Aorta (tissue), 5 donors: ENCODE results near the gene EHD3. TPM values are rescaled to one million over a fixed set of nuclear protein-coding genes. Genes with fewer than 3 reads are reported as not detected.

Experiments
- ATAC-seq: fragments of 200-7000 bp; cut with Tn5 transposase; one replicate; pipeline ENCODE4 v1.9.1; 2022; ENCODE audit warnings: moderate library complexity; ENCODE audit not compliant: low FRiP score
- DNase-seq, 2 donors: peaks; one replicate each; pipeline ENCODE4 v3.0.0-alpha.2; 2020
- H3K27ac ChIP-seq, 2 donors: one replicate each; pipeline ENCODE4 v1.5.1; 2013; ENCODE audit warnings: low read length in 2 of 2, mild to moderate bottlenecking in 2 of 2, moderate library complexity in 2 of 2, control low read depth in 1 of 2, inconsistent platforms in 1 of 2, low read depth in 1 of 2
- H3K27me3 ChIP-seq, 2 donors: one replicate each; pipeline ENCODE4 v1.6.1; 2013; ENCODE audit warnings: control low read depth in 1 of 2, low read length in 1 of 2, mild to moderate bottlenecking in 1 of 2, moderate library complexity in 1 of 2; ENCODE audit not compliant: insufficient read depth in 2 of 2, control insufficient read depth in 1 of 2
- H3K36me3 ChIP-seq, 2 donors: one replicate each; pipeline ENCODE4 v1.6.1; 2013; ENCODE audit warnings: control low read depth in 1 of 2, low read length in 1 of 2, mild to moderate bottlenecking in 1 of 2; ENCODE audit not compliant: insufficient read depth in 2 of 2, control insufficient read depth in 1 of 2
- H3K4me1 ChIP-seq, 2 donors: one replicate each; pipeline ENCODE4 v1.6.1; 2013; ENCODE audit warnings: low read length in 2 of 2, control low read depth in 1 of 2, mild to moderate bottlenecking in 1 of 2, moderate library complexity in 1 of 2; ENCODE audit not compliant: insufficient read depth in 2 of 2, control insufficient read depth in 1 of 2
- H3K4me3 ChIP-seq, 2 donors: one replicate each; pipeline ENCODE4 v1.5.1; 2013; ENCODE audit warnings: low read length in 2 of 2, control low read depth in 1 of 2, mild to moderate bottlenecking in 1 of 2
- H3K9me3 ChIP-seq: one replicate; pipeline ENCODE4 v1.6.1; 2013; ENCODE audit warnings: mild to moderate bottlenecking, low read length; ENCODE audit not compliant: control insufficient read depth
- WGBS, 2 donors: extraction: QIAGEN DNeasy Blood & Tissue Kit; methylation state at CpG; one replicate each; pipeline ENCODE4 v1.1.7; 2013; 5-methylcytosine and 5-hydroxymethylcytosine counted together
- intact Hi-C, 2 donors: fragments of 100-400 bp; cut with DNase I; formaldehyde crosslinking; loops; one replicate each; pipeline versions ENCODE4 v1.14.2 to v1.15.0; 2022
- polyA plus RNA-seq, 2 donors: library from polyadenylated mRNA; stranded (reverse); fragments of 200-250 nt; gene quantifications; one replicate each; pipeline ENCODE4 v1.2.3, GENCODE V29; 2013
- total RNA-seq, 2 donors: library from RNA; stranded (reverse); fragmentation: NEBNext Ultra II Directional; extraction: Animal tissue kit (Norgen Biotek cat#: 25700); gene quantifications; one replicate each; pipeline ENCODE4 v1.2.1, GENCODE V29; 2021
- donor health status: healthy with polysubstance abuse.
- donor health status: Bipolar disorder and iron deficiency.
- donor health status: DM: no; HTN: no; CAD: no.
- donor health status: DM: no; HTN: no; CAD: no.
- donor health status: DM: yes; HTN: yes; CAD: no.

Gene EHD3
- total and polyA plus RNA-seq, 4 donors = 14.0 to 28.8 (median 18.1) TPM

- ATAC-seq = no peak
- WGBS, 2 donors = 65 to 76% methylated on average over 5 of the region's 5 CpGs
- Histone ChIP-seq H3K4me1 (no peaks in the 10 kb centered on the region), H3K9me3 (no peaks in the 10 kb centered on the region), H3K4me3 (no peak overlapping the region), H3K27me3 (no peaks in the 10 kb centered on the region), H3K27ac (no peak overlapping the region), H3K36me3 (no peaks in the 10 kb centered on the region)
- intact Hi-C loops = no loop called here
- DNase-seq = no peak
Observed at GRCh38 chr2:31216734-31217133, 17.2 kb upstream of the EHD3 start.

GRCh38 chr2:31217465-31218200 lies 16.3 kb upstream of the EHD3 start, which contains the start of gene CAPN14:
TSS of gene CAPN14 (minus strand) at chr2:31217515. CDS start at chr2:31205447, 12,068 bp downstream.
- Histone ChIP-seq H3K4me3 (no peak within 1 kb of the TSS), H3K27me3 (no peaks in the 10 kb centered on the region), H3K9me3 (no peaks in the 10 kb centered on the region), H3K36me3 (no peaks in the 10 kb centered on the region), H3K4me1 (no peaks in the 10 kb centered on the region), H3K27ac (no peak within 1 kb of the TSS)
- ATAC-seq (no peak), DNase-seq (no peak)
- intact Hi-C loops = no loop called here
- 76 to 89% methylated on average over 6 of the region's 6 CpGs for WGBS, 2 donors

- ATAC-seq = no peak
- Histone ChIP-seq H3K27ac (no peak overlapping the region), H3K4me1 (no peaks in the 10 kb centered on the region), H3K4me3 (no peak overlapping the region), H3K27me3 (no peaks in the 10 kb centered on the region), H3K9me3 (no peaks in the 10 kb centered on the region), H3K36me3 (no peaks in the 10 kb centered on the region)
- intact Hi-C loops = no loop called here
- no peak for DNase-seq
- 57 to 61% methylated on average over 11 of the region's 11 CpGs for WGBS, 2 donors
Observed at GRCh38 chr2:31219131-31219969, 14.6 kb upstream of the EHD3 start.

DNA sequence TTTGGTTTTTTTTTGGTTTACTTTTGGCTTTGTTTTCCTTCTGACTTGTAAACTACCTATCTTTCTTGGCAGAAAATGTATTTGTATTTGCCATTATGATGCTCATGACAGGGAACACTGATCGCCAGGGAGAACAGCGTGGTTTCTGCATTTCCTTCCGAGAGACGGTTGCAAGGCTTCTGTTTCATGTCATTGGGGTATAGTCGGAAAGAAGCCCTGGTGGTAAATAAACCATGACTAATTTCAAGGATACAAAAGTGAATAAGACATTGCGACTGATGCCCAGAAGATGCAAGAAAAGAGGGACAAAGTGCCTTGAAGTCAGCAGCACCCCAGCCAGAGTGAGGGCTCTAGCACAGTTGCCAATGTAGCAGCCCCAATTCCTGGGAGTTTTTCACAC lies 12.4 kb upstream of the EHD3 start:
- WGBS, 2 donors = 80 to 84% methylated on average over 6 of the region's 6 CpGs
- H3K36me3 ChIP-seq = no peaks in the 10 kb centered on the region
- intact Hi-C loops = no loop called here
- H3K27me3 ChIP-seq = no peaks in the 10 kb centered on the region
- no peak overlapping the region for H3K4me3 ChIP-seq
- H3K4me1 ChIP-seq = no peaks in the 10 kb centered on the region
- H3K9me3 ChIP-seq = no peaks in the 10 kb centered on the region
- DNase-seq (no peak), ATAC-seq (no peak)
- no peak overlapping the region for H3K27ac ChIP-seq

GRCh38 chr2:31222071-31222470 lies 11.9 kb upstream of the EHD3 start:
- WGBS, 2 donors = 89% methylated on average over 4 of the region's 4 CpGs
- Histone ChIP-seq H3K27me3 (no peaks in the 10 kb centered on the region), H3K9me3 (no peaks in the 10 kb centered on the region), H3K27ac (no peak overlapping the region), H3K36me3 (no peaks in the 10 kb centered on the region), H3K4me3 (no peak overlapping the region), H3K4me1 (no peaks in the 10 kb centered on the region)
- DNase-seq (no peak), ATAC-seq (no peak)
- intact Hi-C loops = no loop called here

DNA sequence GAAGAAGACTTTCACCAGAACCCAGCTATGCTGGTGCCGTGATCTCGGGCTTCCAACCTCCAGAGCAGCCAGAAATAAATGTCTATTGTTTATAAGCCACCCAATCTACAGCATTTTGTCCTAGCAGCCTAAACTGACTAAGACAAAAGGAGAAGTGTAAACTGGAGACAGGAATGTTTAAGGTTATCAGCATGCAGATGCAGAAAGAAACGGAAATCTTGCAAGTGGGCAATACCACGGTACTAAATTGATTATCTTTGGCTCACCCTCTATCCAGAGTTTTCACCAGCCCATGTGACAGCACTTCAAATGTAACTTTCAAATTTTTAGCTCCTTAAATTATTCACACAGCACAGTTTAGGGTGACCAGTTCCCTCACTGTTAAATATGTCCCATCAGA lies 10.9 kb upstream of the EHD3 start:
- Histone ChIP-seq H3K27me3 (no peaks in the 10 kb centered on the region), H3K36me3 (no peaks in the 10 kb centered on the region), H3K27ac (no peak overlapping the region), H3K4me3 (no peak overlapping the region), H3K9me3 (no peaks in the 10 kb centered on the region), H3K4me1 (no peaks in the 10 kb centered on the region)
- ATAC-seq (no peak), DNase-seq (no peak)
- intact Hi-C loops = no loop called here
- 80 to 86% methylated on average over 4 of the region's 4 CpGs for WGBS, 2 donors

DNA sequence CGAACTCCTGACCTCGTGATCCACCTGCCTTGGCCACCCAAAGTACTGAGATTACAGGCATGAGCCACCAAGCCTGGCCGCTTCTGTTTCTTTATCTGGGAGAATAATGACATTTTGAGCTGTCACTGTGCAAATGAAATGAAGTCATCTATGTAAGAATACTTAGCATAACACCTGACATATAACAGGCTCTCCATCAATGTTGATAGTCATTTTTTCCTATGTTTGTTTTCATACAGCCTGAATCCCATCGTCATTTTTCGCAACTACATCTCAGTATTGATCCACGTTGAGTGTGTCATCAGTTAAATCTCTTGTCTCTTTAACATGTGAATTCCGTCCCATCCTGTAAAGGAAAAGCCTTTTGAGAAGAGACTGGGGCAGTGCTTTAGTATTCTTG lies 10.2 kb upstream of the EHD3 start:
- Histone ChIP-seq H3K36me3 (no peaks in the 10 kb centered on the region), H3K9me3 (no peaks in the 10 kb centered on the region), H3K4me1 (no peaks in the 10 kb centered on the region), H3K4me3 (no peak overlapping the region), H3K27me3 (no peaks in the 10 kb centered on the region), H3K27ac (no peak overlapping the region)
- ATAC-seq (no peak), DNase-seq (no peak)
- 91% methylated on average over 7 of the region's 7 CpGs for WGBS, 2 donors
- intact Hi-C loops = no loop called here

- Histone ChIP-seq H3K27ac (no peak overlapping the region), H3K4me1 (no peaks in the 10 kb centered on the region), H3K36me3 (no peaks in the 10 kb centered on the region), H3K4me3 (no peak overlapping the region), H3K9me3 (no peaks in the 10 kb centered on the region), H3K27me3 (no peaks in the 10 kb centered on the region)
- DNase-seq (no peak), ATAC-seq (no peak)
- intact Hi-C loops = no loop called here
- 65 to 77% methylated on average over 2 of the region's 2 CpGs for WGBS, 2 donors
Observed at GRCh38 chr2:31226266-31226665, 7.7 kb upstream of the EHD3 start.

DNA sequence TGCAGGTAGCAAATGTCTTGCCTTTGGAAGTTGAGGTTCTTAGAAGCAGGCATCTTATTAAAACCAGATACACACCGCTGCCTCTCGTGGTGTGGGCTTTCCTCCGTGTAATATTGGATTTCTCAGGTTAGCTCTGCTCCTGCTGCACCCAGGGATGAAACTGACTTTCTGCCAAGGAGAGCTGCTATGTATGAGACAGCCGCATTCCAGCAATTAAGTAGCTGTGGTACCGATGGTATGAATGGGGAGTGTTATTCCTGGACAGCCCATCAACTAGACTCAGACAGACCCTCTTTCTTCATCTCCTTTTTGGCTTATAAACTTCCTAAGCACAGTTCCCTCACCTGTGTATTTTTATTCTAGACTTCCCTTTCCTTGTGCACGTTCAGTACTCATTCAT lies 6.8 kb upstream of the EHD3 start:
- WGBS, 2 donors = 53 to 57% methylated on average over 6 of the region's 6 CpGs
- ATAC-seq (no peak), DNase-seq (no peak)
- no peaks in the 10 kb centered on the region for H3K9me3 ChIP-seq
- H3K4me3 ChIP-seq = no peak overlapping the region
- H3K27me3 ChIP-seq = no peaks in the 10 kb centered on the region
- H3K36me3 ChIP-seq = no peaks in the 10 kb centered on the region
- intact Hi-C loops = no loop called here
- no peaks in the 10 kb centered on the region for H3K4me1 ChIP-seq
- H3K27ac ChIP-seq = no peak overlapping the region
